ENCODE measurements around the gene CBX8. TPM values are rescaled to one million over a fixed set of nuclear protein-coding genes. Genes with fewer than 3 reads are reported as not detected.

CBX8 gene
- total RNA-seq, 2 donors from 2014 or later = 4.7 to 4.8 TPM

DNA sequence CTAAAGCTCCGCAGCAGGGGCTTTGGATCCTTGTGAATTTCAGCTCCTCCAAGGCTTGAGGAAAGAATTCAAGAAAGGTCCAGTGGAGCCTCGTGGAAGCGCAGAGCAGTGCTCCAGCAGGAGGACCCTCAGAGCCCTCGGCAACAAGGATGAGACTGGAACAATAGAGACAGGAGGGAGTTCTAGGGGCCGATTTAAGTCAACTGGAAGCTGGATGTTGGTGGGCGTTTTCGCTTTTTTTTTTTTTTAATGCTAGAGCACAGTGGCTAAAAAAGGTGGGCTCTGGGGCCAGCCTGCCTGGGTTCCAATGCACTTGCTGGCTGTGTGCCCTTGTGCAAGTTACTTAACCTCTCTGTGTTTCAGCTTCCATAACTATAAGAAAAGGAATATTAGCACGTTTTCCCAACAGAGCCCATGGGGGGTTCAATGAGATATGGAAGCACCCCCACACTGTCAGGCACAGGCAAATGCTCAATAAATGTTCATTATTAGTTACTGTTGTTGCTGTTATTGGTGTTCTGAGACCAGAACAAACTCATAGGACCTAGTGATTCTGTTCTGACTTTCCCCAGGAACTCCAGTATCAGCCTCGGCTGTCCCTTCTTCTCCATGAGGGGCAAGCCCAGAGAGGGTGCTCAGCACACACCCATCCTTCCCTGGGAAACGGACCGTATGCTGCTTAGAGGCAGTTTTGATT, 5.3 kb upstream of the CBX8 start:
- intact Hi-C loops (cut with DNase I) = no loop called here
- no peaks in the 10 kb centered on the region for H3K36me3 ChIP-seq
- TF ChIP-seq POLR2A (IDR thresholded peaks at IDR 0.05) (no peak), POLR2AphosphoS5 (IDR thresholded peaks at IDR 0.05) (no peak)
- WGBS = 17% methylated on average over 11 of the region's 11 CpGs
- no peak overlapping the region for H3K4me3 ChIP-seq
- H3K27ac ChIP-seq = no peak overlapping the region
- H3K4me1 ChIP-seq (replicated peaks) = peaks cover 13% of the 10 kb centered on the region
- peaks cover 79% of the 10 kb centered on the region for H3K27me3 ChIP-seq (replicated peaks; ENCODE audit: insufficient read depth)
- H3K9me3 ChIP-seq = no peaks in the 10 kb centered on the region
- DNase-seq (ENCODE audit: low spot score) = no peak

DNA sequence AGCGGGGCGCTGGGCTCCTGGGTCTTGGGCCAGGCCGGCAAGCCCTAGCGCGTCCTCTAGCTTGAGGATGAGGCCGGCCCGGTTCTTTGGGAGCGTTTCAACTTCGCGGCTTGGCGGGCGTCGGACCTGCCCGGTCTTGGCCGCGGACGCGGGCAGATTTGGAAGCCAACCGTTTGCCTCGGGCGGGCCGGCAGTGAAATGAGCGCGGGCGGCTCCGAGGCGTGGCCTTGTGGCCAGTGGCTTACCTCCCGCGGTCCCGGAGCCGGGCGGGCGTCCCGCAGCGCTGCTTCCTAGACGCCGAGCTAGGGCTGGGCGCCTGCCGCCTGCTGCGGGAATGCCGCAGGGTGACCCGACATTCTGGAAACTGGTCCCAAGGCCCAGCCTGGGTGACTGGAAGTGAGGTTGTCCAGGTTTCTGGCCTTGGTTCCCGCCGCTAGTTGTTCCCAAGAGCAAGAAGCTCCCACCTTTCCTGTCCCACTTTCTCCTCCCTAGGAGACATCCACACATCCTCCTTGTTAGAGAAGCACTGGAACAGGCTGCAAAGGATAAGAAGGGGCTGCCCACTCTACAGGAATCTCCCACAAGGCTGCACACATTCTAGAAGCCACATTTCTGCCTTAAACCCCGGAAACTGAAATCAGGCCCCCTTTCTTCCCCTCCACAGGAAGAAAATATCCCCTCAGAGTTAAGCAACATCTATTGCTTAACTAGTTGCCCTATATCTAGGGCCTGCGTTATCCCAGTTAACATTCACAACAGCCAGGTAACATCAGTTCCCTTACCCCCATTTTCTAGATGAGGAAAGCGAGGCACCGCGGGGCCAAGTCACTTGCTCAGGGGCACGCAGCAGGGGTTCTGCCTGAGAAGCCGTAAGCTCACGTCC, 4.5 kb upstream of the CBX8 start:
- DNase-seq (ENCODE audit: low spot score) = peak; percentile 54
- H3K36me3 ChIP-seq = no peaks in the 10 kb centered on the region
- WGBS = 11% methylated on average over 40 of the region's 52 CpGs
- peaks cover 13% of the 10 kb centered on the region for H3K4me1 ChIP-seq (replicated peaks)
- no peaks in the 10 kb centered on the region for H3K9me3 ChIP-seq
- peaks cover 72% of the 10 kb centered on the region for H3K27me3 ChIP-seq (replicated peaks; ENCODE audit: insufficient read depth)
- TF ChIP-seq CTCF (IDR thresholded peaks at IDR 0.05) = no peak
- TF ChIP-seq POLR2AphosphoS5 (IDR thresholded peaks at IDR 0.05) = peak; percentile 44
- H3K4me3 ChIP-seq = no peak overlapping the region
- H3K27ac ChIP-seq = no peak overlapping the region
- intact Hi-C loops (cut with DNase I) = no loop called here

DNA sequence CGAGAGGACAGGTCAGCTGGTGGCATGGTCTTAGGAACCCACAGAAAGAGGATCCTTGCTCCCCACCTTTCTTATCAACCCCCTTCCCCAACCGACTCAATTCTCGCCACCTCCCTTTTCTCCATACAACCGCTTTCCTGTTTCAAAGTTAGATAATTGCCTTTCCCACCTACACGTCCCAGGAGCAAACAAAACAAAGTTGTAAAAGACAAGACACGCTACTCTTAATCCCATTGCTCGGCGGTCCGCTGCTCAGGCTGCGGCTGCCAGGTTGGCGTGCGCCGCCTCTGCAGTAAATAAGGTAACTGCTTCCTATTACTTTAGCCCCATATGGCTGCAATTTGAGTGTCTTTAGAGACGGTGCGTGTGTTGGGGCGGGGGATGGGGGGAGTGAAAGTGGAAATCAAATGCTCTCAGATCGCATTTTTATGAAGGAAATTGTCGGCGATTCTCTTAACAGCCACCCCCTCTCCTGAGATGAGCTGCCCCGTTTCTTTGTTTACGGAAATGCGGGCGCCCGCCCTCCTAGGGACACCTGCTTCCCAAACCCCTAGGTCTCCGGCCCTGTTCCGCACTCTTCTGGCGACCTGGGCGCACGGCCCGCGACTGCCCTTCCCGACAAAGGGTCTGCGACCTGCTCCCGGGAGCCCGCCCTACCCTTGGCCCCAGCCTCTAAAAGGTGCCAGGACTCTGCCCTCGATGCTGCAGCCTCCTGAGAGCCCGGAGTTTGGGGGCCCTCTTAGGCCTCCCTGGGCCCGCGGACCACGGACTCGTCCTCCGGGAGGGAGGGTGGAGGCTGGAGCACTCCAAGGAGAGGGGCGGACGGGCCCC, 3.7 kb upstream of the CBX8 start:
- peaks cover 13% of the 10 kb centered on the region for H3K4me1 ChIP-seq (replicated peaks)
- under 1% methylated on average over 44 of the region's 44 CpGs for WGBS

DNA sequence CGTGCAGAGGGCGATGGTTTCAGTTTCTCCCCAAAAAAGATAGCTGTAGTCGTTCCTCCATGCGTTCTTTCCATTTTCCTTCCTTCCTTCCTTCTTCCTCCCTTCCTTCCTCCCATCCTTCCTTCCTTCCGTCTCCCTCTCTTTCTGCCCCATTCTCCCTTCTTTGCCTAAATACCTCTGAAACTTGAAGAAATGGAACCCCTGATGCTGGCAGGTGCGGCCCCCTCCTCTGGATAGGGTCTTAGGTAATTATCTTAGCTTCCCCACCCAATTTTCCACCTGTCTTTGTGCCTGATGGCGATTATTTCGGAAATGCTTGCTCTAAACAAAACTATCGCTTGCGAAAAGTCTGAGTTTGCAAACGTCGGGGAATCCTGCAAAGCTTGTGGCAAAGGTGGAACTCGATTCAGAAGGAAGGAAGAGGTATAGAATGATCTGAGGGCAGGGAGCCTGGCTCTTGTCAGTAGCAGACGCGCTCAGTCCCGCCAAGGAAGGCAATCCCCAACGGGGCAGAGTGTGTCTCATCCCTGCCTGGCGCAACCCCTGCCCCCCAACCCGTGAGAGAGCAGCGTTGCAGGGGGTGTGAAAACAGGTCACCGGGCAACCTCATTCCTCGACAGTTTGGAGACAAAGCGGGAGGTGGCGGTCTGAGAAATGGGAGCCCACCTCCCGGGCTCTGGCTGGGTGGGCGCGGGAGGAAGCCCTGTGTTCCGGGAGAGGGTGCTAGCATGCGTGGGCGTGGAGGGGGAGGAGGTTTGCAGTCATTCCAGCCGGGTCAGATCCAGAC, 2.9 kb upstream of the CBX8 start:
- intact Hi-C loops (cut with DNase I) = loop anchor here (5.0 kb wide), 2 partner anchors 38 to 193 kb away; partner anchors contain the start of gene CBX4
- Histone ChIP-seq H3K4me1 (replicated peaks) (peaks cover 13% of the 10 kb centered on the region), H3K36me3 (no peaks in the 10 kb centered on the region), H3K27me3 (replicated peaks; ENCODE audit: insufficient read depth) (peaks cover 59% of the 10 kb centered on the region), H3K9me3 (no peaks in the 10 kb centered on the region), H3K4me3 (no peak overlapping the region), H3K27ac (no peak overlapping the region)
- DNase-seq (ENCODE audit: low spot score) = no peak
- WGBS = 6% methylated on average over 31 of the region's 31 CpGs
- no peak for TF ChIP-seq CTCF (IDR thresholded peaks at IDR 0.05)
- TF ChIP-seq POLR2A (IDR thresholded peaks at IDR 0.05) = no peak
- no peak for TF ChIP-seq POLR2AphosphoS5 (IDR thresholded peaks at IDR 0.05)

More for the DNA sequence above, 3.7 kb upstream of the CBX8 start:
- TF ChIP-seq POLR2AphosphoS5 (IDR thresholded peaks at IDR 0.05) (peak; percentile 62), CTCF (IDR thresholded peaks at IDR 0.05) (no peak)
- DNase-seq (ENCODE audit: low spot score) = no peak
- H3K27me3 ChIP-seq (replicated peaks; ENCODE audit: insufficient read depth) = peaks cover 64% of the 10 kb centered on the region
- no peaks in the 10 kb centered on the region for H3K36me3 ChIP-seq
- no peak overlapping the region for H3K27ac ChIP-seq
- intact Hi-C loops (cut with DNase I) = no loop called here
- H3K9me3 ChIP-seq = no peaks in the 10 kb centered on the region
- H3K4me3 ChIP-seq = no peak overlapping the region

Data from prostate gland (tissue), 2 donors.